IPS-18a (cell line): Measurements from ENCODE around the gene JARID2.

Source experiments
- H3K27ac ChIP-seq: one replicate; pipeline ENCODE4 v1.5.1; 2013; ENCODE audit warnings: low read length
- H3K27me3 ChIP-seq: one replicate; pipeline ENCODE4 v1.6.1; 2013; ENCODE audit warnings: mild to moderate bottlenecking, low read length; ENCODE audit not compliant: control insufficient read depth, insufficient read depth
- H3K36me3 ChIP-seq: one replicate; pipeline ENCODE4 v1.6.1; 2013; ENCODE audit warnings: low read depth, low read length; ENCODE audit not compliant: control insufficient read depth
- H3K4me1 ChIP-seq: one replicate; pipeline ENCODE4 v1.6.1; 2013; ENCODE audit warnings: low read depth, low read length; ENCODE audit not compliant: control insufficient read depth
- H3K4me3 ChIP-seq: one replicate; pipeline ENCODE4 v1.5.1; 2013; ENCODE audit warnings: low read length
- H3K9ac ChIP-seq: one replicate; pipeline ENCODE4 v1.6.1; 2013; ENCODE audit warnings: mild to moderate bottlenecking, low read length, moderate library complexity
- H3K9me3 ChIP-seq: one replicate; pipeline ENCODE4 v1.6.1; 2013; ENCODE audit warnings: low read depth, low read length; ENCODE audit not compliant: control insufficient read depth

The JARID2 gene

DNA sequence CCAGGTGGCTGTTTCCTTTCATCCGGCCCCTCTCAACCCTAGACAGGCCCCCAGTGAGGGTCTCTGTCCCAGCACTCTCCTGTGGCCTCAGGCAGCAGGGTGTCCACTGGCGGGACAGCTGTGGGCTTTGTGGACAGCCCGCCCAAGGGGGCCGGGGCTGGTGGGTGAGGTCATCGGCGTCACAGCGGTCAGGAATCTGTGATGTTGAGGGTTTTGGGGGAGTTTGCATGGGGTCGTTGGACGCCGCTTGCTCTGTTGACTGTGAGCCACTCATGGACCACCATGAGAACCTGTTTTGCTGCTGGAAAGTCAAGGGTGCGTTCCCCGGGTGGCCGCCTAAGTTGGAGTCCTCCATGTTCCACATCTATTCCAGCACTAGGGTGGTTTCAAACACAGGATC, 270.5 kb downstream of the JARID2 start:
- H3K9me3 ChIP-seq, result no peaks in the 10 kb centered on the region
- no peak overlapping the region for H3K4me3 ChIP-seq
- H3K36me3 ChIP-seq, result peaks cover 95% of the 10 kb centered on the region
- no peak overlapping the region for H3K9ac ChIP-seq
- no peak overlapping the region for H3K27ac ChIP-seq
- no peaks in the 10 kb centered on the region for H3K27me3 ChIP-seq
- no peaks in the 10 kb centered on the region for H3K4me1 ChIP-seq

DNA sequence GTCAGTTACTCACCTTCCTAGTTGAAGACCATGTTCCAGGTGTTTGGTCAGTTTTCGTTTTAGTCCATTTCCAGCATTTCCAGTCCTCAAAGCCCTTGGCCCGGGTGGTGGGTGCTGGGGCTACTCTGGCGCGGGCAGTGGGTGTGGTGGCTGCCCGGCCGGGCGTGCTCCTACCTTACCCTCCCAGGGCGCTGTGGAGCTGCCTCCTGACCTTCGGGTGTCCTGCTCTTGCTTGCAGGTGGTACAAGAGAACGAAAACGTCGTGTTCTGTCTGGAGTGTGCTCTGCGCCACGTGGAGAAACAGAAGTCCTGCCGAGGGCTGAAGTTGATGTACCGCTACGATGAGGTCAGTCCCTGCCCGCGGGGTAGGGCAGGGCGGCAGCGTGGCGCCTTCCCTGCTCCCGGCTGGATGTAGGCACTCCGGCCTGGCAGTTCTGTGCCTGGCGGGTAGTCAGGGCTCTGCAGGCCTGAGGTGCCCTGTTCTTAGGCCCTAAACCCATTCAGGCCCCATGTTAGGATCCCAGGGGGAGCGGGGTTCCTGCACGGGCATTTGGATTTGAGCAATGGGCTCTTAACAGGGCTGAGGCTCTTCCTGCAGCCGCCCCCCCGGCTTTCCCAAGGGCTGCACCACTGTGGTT, 271.2 kb downstream of the JARID2 start:
- H3K9me3 ChIP-seq, result no peaks in the 10 kb centered on the region
- no peaks in the 10 kb centered on the region for H3K4me1 ChIP-seq
- H3K9ac ChIP-seq, result no peak overlapping the region
- H3K27ac ChIP-seq, result no peak overlapping the region
- no peaks in the 10 kb centered on the region for H3K27me3 ChIP-seq
- H3K4me3 ChIP-seq, result no peak overlapping the region
- H3K36me3 ChIP-seq, result peaks cover 95% of the 10 kb centered on the region

DNA sequence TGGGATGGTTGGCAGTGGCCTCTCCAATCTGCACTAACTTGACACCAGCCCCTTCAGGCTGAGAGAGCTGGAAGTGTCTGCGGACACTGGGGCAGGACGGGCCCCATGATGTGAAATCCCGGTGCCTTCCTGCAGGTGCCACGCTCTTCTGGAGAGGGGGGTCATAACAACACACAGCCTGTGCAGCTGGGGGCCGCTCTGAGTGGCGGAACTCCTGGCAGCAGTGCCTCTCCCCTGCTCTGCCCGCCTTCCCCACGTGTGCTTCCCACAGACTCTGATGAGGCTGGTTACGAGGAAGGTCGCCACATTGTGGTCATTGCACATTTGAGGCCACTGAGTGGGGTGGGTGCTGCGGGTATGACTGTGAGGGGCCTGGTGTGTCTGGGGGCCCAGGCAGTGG, 271.7 kb downstream of the JARID2 start:
- Histone ChIP-seq H3K4me1 (no peaks in the 10 kb centered on the region), H3K9ac (no peak overlapping the region), H3K4me3 (no peak overlapping the region), H3K9me3 (no peaks in the 10 kb centered on the region), H3K27ac (no peak overlapping the region), H3K36me3 (peaks cover 93% of the 10 kb centered on the region), H3K27me3 (no peaks in the 10 kb centered on the region)

DNA sequence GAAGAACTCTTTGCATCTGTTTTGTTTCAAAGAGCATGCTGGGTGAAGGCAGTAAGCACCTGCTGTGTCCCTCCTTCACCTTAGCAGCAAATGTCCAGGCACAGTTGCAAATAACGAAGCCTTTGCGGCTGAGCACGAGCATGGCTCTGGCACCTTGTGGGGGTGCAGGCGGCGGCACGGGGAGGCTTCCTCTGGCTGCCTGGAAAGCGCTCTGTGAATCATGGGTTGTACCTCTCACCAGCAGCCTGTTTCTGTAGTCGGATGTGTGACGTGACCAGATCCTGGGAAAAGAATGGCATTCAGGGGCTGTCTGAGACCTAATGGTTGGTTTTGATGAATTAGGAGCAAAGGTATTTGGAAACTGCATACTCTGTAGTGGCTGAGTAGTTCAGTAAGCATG, 272.2 kb downstream of the JARID2 start:
- Histone ChIP-seq H3K4me1 (no peaks in the 10 kb centered on the region), H3K4me3 (no peak overlapping the region), H3K36me3 (peaks cover 88% of the 10 kb centered on the region), H3K9ac (no peak overlapping the region), H3K27me3 (no peaks in the 10 kb centered on the region), H3K9me3 (no peaks in the 10 kb centered on the region), H3K27ac (no peak overlapping the region)

DNA sequence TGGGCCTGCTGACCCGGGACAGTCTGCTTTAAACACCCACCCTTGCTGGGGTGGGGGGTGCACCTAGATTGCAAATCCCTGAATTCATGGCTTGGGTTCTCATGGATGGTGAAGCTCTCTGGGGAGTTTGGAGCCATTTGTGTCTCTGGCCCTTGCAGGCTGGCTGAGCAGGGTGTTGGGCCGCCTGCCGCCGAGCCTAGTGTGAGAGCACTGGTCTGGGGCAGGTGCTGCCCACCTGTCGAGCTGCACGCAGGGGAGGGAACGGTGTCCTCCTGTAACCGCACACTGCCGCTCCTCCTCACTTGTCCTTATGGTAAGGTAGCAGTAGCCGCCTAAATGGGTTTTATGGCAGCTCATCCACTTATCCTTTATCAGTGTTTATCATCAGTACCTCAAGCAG, 273.0 kb downstream of the JARID2 start:
- Histone ChIP-seq H3K4me1 (no peaks in the 10 kb centered on the region), H3K36me3 (peaks cover 80% of the 10 kb centered on the region), H3K4me3 (no peak overlapping the region), H3K27me3 (no peaks in the 10 kb centered on the region), H3K27ac (no peak overlapping the region), H3K9ac (no peak overlapping the region), H3K9me3 (peaks cover 3% of the 10 kb centered on the region)

DNA sequence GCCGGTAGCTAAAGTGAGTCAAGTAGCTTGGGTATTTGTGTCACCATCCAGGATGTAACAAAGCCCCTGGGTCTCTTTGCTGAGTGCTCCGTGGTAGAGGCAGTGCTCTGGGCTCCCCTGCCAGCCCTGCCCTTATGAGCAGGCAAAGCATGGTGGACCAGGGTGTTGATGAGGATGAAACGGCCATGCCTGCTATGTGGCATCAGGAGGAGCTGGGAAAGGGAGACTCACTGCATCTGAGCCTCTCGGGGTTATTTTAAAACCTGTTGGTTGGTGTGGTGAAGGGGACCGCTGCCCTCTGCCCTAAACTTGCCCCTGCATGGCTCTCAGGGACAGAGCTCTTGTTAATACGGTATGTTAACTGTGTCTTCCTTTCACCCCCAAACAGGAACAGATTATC, 273.8 kb downstream of the JARID2 start:
- H3K9ac ChIP-seq, result no peak overlapping the region
- H3K36me3 ChIP-seq, result peaks cover 72% of the 10 kb centered on the region
- H3K4me3 ChIP-seq, result no peak overlapping the region
- no peaks in the 10 kb centered on the region for H3K27me3 ChIP-seq
- H3K4me1 ChIP-seq, result no peaks in the 10 kb centered on the region
- no peak overlapping the region for H3K27ac ChIP-seq
- peaks cover 3% of the 10 kb centered on the region for H3K9me3 ChIP-seq

DNA sequence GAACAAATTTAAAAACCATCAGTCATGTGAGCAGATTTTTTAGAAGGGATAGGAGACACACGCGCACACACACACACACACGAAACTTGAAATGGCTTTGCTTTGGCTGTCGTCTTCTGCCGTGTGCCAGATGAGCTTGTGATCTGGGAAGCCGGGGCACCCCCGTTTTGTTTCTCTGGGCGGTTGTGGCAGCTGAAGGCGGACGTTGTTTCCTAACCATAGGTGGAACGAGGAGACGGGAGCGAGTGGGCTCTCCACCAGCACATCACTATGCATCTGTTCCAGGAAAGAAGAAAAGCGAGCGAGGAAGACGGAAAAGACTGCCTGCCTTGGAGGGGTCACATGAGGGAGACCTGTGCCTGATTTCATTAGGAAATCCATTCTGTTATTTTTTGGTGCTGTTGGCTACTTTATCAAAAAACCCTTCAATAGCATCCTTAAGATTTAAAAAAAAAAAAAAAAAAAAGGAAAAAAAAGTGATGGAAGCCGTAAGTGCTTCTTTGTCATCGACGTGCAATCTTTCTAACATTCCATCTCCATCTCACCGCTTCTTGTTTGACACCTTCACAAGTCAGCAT, 274.8 kb downstream of the JARID2 start:
- H3K27ac ChIP-seq, result no peak overlapping the region
- H3K4me1 ChIP-seq, result no peaks in the 10 kb centered on the region
- no peak overlapping the region for H3K9ac ChIP-seq
- no peaks in the 10 kb centered on the region for H3K27me3 ChIP-seq
- no peak overlapping the region for H3K4me3 ChIP-seq
- peaks cover 3% of the 10 kb centered on the region for H3K9me3 ChIP-seq
- H3K36me3 ChIP-seq, result peaks cover 62% of the 10 kb centered on the region

DNA sequence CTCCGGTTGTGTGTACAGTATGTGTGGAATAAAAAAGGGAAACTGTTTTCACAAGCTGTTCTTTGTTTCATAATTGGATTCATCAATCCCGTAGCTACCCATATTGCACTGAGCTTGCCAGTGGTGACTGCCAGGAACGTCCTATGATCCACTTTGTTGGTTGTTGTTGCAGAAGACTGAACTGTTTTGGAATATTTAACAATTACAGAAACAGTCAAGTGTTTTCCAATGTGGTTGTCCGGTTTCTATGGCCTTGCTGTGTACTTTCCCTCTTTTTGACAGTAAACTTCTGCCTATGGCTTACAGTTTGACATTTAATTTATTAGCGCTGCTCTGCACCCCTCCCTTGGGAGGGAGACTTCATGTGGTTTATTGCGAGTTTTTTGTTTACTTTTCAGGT, 275.7 kb downstream of the JARID2 start:
- Histone ChIP-seq H3K9ac (no peak overlapping the region), H3K27me3 (no peaks in the 10 kb centered on the region), H3K36me3 (peaks cover 53% of the 10 kb centered on the region), H3K4me3 (no peak overlapping the region), H3K27ac (no peak overlapping the region), H3K9me3 (peaks cover 3% of the 10 kb centered on the region), H3K4me1 (no peaks in the 10 kb centered on the region)

DNA sequence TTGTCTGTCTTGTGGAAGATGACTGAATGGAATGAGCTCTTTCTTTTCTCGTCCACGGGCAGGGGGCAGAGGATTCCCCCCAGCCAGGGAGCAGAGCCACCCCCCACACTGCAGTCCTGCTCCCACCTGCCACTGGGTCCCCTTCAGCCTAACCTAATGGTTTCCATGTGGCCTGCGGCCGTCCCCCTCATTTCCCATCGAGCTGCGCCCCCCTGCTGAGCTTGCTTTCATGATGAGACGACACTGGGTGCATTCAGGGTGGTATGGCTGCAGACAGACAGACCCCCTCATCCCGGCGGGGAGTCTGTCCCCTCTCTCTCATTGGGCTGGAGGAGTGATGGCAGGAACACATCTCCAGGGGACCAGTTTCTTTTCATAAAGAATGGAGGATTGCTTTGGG, 276.2 kb downstream of the JARID2 start:
- Histone ChIP-seq H3K9ac (no peak overlapping the region), H3K27me3 (no peaks in the 10 kb centered on the region), H3K36me3 (peaks cover 48% of the 10 kb centered on the region), H3K9me3 (peaks cover 3% of the 10 kb centered on the region), H3K4me3 (no peak overlapping the region), H3K4me1 (no peaks in the 10 kb centered on the region), H3K27ac (no peak overlapping the region)

DNA sequence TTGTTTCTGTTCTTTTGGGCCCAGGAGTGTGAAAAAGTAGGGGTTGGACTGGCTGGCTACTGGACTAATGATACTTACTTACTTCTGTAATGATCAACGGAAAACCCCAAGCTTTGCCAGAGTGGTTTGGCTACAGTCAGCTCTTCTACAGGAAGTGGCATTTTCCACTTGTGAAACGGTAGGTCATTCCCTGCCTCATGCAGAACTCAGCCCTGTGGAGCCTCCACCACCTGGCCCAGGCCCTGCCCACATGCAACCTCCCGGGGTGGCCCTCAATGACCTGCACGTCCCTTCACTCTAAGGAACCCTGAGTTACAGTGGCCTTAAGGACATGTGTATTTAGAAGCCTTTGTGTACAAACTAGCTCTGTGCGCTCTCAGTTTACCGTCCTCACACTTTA, 276.6 kb downstream of the JARID2 start:
- no peak overlapping the region for H3K4me3 ChIP-seq
- H3K36me3 ChIP-seq, result peaks cover 44% of the 10 kb centered on the region
- no peak overlapping the region for H3K9ac ChIP-seq
- no peaks in the 10 kb centered on the region for H3K4me1 ChIP-seq
- no peak overlapping the region for H3K27ac ChIP-seq
- H3K27me3 ChIP-seq, result no peaks in the 10 kb centered on the region
- H3K9me3 ChIP-seq, result peaks cover 3% of the 10 kb centered on the region

DNA sequence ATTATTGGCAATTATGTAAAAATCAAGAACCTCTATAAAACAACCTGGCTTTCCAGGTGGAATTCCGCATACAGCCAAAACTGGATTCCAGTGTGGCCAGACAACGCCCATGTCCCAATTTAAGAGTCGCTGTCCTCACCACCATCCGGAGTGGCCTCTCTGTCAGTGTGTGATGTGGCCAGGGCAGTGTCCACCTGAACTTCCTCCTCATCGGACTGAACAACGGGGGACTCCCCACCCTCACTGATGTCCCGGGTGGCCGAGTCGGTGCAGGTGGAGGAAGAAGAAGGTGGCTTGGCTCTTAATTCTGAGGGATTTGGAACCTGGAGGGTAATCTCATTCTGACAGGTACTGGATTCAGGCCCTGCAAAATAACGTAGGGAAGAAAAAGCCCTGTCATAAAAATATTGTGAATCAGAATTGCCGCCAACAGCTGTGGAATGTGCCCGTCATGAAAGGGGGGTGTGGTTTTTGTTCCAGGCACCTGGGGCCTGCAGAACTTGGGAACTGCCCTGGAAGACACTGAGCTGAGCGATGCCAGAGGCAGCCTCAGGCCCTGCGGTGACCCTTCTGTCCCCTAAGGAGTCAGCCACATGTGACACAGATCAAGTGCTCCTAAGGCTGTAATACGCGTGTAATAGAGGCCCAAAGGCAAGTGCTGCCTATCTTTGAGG, 277.1 kb downstream of the JARID2 start:
- Histone ChIP-seq H3K36me3 (peaks cover 39% of the 10 kb centered on the region), H3K4me3 (no peak overlapping the region), H3K4me1 (no peaks in the 10 kb centered on the region), H3K27ac (no peak overlapping the region), H3K27me3 (no peaks in the 10 kb centered on the region), H3K9ac (no peak overlapping the region), H3K9me3 (peaks cover 3% of the 10 kb centered on the region)
